Loucy (cell line): ENCODE results near the gene NKX1-2.

Experiments used
- CTCF ChIP-seq: fragments of 200-600 bp; sonication (generic); conservative IDR thresholded peaks from 2 replicates; pipeline ENCODE4 v1.5.1; 2014; ENCODE audit warnings: mild to moderate bottlenecking, antibody characterized with exemption, low read length
- EZH2phosphoT487 ChIP-seq: fragments of 200-600 bp; IDR thresholded peaks from 2 replicates; pipeline ENCODE4 v1.6.1; 2018; ENCODE audit warnings: antibody characterized with exemption, mild to moderate bottlenecking, moderate library complexity, borderline replicate concordance

- TF ChIP-seq CTCF (no peak), EZH2phosphoT487 (no peak)
Observed at GRCh38 chr10:124450783-124451057, 885 bp upstream of the NKX1-2 start.
